T-helper 2 cell treated with Interferon-gamma antibody and Interleukin-4, amounts not matched to agents 5 μg/mL and 100 μg/mL, for 36 hours (primary cell): Measurements from ENCODE around the gene SPRR2B.
"Not testable (repeated sequence)": the region's sequence is repeated elsewhere in the genome, so short reads cannot be mapped to it uniquely, and the experiment has no call there.

Experiments
- DNase-seq: peaks from one replicate; pipeline ENCODE4 v3.0.0; 2021; ENCODE audit warnings: low spot score
- H3K27ac Mint-ChIP-seq: one replicate; pipeline ENCODE4 v1.8.0; 2021; ENCODE audit warnings: mild to moderate bottlenecking, mixed read lengths
- H3K27me3 Mint-ChIP-seq: one replicate; pipeline ENCODE4 v1.8.0; 2021; ENCODE audit warnings: low read depth, mixed read lengths
- H3K36me3 Mint-ChIP-seq: one replicate; pipeline ENCODE4 v1.8.0; 2021; ENCODE audit warnings: low read depth, mixed read lengths
- H3K4me1 Mint-ChIP-seq: one replicate; pipeline ENCODE4 v1.8.0; 2021; ENCODE audit warnings: low read depth, mixed read lengths
- H3K4me3 Mint-ChIP-seq: one replicate; pipeline ENCODE4 v1.8.0; 2022; ENCODE audit warnings: mild to moderate bottlenecking, moderate library complexity, mixed read lengths
- H3K9me3 Mint-ChIP-seq: one replicate; pipeline ENCODE4 v1.8.0; 2021; ENCODE audit warnings: mixed read lengths

SPRR2B gene

GRCh38 chr1:153023109-153023508 is 48.3 kb downstream of the SPRR2B start:
- Mint-ChIP-seq H3K27ac (no peak overlapping the region), H3K27me3 (peaks cover 15% of the 10 kb centered on the region), H3K4me3 (no peak overlapping the region), H3K36me3 (no peaks in the 10 kb centered on the region), H3K9me3 (no peaks in the 10 kb centered on the region), H3K4me1 (no peaks in the 10 kb centered on the region)
- DNase-seq: no peak

GRCh38 chr1:153022340-153022739 is 49.1 kb downstream of the SPRR2B start:
- not testable (repeated sequence) for H3K4me3 Mint-ChIP-seq, H3K4me1 Mint-ChIP-seq, H3K9me3 Mint-ChIP-seq, H3K27ac Mint-ChIP-seq, DNase-seq, H3K36me3 Mint-ChIP-seq
- H3K27me3 Mint-ChIP-seq: peaks cover 15% of the 10 kb centered on the region

GRCh38 chr1:153021829-153022228 is 49.6 kb downstream of the SPRR2B start:
- not testable (repeated sequence) for H3K4me1 Mint-ChIP-seq, H3K36me3 Mint-ChIP-seq, H3K27ac Mint-ChIP-seq, DNase-seq, H3K4me3 Mint-ChIP-seq, H3K9me3 Mint-ChIP-seq
- H3K27me3 Mint-ChIP-seq: peaks cover 15% of the 10 kb centered on the region
